Measurements from ENCODE around the gene AIF1L.

DNA sequence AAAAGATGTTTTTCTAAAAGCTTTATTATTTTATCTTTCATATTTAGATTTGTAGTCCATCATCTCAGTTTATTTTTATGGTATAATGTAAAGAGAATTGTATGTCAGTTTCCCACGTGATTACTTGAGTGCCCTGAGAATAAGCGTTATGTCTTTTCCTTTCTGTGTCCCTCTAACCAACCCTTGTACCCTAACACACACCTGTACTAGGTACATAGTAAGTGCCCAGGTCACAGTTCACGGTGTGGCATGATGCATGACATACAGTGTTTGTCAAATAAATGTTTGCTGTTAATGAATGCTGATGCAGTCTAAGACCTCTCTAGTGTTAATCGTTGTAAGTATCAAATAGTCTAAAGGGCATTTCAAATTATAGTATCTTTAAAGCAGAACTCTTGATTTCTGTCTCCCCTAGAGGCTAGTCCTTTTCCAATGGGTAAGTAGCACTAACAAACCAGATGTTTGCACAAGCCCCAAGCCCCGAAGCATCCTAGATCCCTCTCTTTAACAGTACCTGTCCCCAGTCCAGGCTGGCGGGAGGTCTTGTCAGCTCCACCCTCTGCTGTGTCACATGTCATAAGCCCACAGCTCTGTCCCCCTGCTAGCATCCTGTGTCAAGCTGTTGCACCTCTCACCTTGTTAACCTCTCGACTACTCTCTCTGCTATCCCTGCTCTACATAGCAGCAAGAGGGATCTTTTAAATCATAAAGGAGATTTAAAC lies 52.8 kb downstream of the AIF1L start:
- TF ChIP-seq, protein P1, sequence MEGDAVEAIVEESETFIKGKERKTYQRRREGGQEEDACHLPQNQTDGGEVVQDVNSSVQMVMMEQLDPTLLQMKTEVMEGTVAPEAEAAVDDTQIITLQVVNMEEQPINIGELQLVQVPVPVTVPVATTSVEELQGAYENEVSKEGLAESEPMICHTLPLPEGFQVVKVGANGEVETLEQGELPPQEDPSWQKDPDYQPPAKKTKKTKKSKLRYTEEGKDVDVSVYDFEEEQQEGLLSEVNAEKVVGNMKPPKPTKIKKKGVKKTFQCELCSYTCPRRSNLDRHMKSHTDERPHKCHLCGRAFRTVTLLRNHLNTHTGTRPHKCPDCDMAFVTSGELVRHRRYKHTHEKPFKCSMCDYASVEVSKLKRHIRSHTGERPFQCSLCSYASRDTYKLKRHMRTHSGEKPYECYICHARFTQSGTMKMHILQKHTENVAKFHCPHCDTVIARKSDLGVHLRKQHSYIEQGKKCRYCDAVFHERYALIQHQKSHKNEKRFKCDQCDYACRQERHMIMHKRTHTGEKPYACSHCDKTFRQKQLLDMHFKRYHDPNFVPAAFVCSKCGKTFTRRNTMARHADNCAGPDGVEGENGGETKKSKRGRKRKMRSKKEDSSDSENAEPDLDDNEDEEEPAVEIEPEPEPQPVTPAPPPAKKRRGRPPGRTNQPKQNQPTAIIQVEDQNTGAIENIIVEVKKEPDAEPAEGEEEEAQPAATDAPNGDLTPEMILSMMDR (IDR thresholded peaks at IDR 0.05), result no peak
- no peak for TF ChIP-seq POLR2A (IDR thresholded peaks at IDR 0.05)
